ENCODE data around the gene SLC25A31.

The SLC25A31 gene

DNA sequence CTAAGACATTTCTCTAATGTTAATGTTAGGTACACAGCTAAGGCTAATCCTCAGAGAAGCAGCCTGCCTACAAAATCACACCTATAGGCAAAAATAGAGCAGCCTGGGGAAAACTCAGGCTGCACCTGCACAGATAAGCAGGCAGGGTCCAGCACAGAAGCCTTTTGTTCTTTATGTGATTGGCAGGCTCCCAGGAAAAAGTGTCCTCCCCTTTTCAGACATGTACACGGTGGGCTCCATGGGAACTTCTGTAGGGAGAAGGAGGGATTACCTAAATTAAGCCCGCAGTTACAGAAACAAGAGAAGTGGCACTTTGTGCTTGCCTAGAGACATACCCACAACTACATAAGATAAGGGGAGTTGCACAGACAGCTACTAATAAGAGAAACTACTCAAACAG is 47.9 kb downstream of the SLC25A31 start:
- DNase-seq, result no peak

DNA sequence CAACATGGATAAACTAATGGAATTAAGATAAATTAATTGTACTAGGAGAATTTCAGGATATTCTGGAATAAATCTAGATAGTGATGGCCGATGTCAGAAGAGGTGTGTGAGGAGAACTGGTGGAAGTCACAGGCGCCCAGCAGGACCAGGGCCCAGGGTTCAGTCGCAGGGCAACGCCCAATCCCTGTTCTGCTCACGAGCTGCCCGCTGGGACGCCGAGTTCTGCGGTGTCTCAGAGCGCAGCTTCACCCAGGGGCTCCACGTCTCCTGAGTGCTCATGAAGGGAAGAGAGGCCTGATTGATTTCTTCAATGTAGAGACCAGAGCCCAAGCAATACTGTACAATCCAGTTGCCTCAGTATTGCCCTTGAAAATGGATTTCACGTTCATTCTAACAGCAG is 50.4 kb downstream of the SLC25A31 start:
- DNase-seq, result no peak

DNA sequence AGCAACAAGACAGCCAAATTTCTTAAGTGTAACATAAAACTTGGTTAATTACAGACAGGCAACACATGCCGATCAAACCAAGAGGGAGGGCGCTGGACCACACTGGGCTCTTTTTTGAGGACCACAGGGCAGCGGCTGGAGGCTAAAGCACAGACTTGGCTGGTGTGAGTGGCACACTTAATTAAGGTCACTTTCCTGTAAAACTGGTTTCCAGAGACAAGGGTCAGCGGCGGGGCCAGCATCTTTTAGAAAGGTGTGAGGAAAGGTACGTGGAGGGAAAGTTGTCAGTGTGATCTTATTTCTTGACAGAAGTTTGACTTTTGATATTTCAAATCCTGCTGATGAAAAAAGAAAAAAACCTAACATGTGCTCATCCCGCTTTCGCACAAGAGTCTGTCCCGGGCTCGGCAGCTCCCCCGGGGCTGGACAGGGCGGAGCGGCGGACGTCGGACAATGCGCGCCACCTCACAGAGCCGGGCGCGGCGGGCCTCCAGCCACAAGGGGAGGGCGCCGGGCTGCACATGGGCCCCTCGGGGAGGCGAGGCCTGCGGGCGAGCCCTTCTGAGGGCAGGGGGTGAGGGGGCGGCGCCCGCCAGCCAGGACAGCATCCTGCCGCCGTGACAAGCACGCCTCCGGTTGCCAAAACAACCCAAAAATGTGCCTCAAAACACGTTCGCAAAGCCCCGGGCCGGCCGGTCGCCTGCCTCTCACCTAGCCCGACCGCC is 51.3 kb downstream of the SLC25A31 start:
- DNase-seq, result no peak

- DNase-seq, result peak; percentile 92
These were observed 51.8 kb downstream of the SLC25A31 start for GRCh38 chr4:127782025-127782274.

- DNase-seq, result peak; percentile 77
These were observed 52.2 kb downstream of the SLC25A31 start, which contains the start of gene HSPA4L for GRCh38 chr4:127782275-127783025. TSS of gene HSPA4L (plus strand) at chr4:127782322. CDS start at chr4:127782551, 229 bp downstream.

GRCh38 chr4:127783026-127783769 is 53.0 kb downstream of the SLC25A31 start:
- no peak for DNase-seq

GRCh38 chr4:127783955-127784770 is 54.0 kb downstream of the SLC25A31 start:
- DNase-seq, result no peak

GRCh38 chr4:127788517-127788916 is 58.3 kb downstream of the SLC25A31 start:
- DNase-seq, result peak; percentile 51

DNA sequence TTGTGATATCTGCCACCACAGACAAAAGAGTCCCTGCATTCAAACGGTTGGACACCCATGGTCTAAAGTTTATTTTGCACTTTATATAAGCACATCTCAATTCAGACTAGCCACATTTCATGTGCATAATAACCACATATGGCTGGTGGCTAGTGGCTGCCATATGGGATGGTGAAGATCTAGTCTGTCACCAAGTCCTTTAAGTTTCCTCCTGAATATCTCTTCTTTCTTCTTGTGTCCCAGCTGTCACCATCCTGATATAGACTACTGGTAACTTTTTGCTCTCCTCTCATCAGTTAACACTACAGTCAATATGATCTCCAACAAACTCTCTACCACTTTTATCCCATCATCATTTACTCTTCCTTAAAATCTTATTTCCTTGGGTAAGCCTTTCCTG is 61.2 kb downstream of the SLC25A31 start:
- DNase-seq, result no peak

DNA sequence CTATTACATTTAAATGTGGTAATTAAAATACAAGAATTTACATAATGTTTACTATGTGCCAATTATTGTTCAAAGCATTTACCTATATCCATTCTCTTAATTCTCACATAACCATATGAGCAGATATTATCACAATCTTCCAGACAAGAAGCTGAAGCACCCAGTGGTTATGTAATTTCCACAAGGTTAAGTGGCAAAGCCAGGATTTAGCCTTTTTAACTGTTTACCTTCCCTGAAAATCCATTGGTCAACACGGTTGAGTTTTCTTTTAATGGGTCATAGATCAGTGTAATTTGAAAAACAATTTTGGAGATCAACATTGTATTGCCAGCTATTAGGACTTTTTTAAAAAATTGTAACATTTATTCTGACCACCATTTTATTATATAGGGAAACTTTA is 63.3 kb downstream of the SLC25A31 start:
- no peak for DNase-seq

DNA sequence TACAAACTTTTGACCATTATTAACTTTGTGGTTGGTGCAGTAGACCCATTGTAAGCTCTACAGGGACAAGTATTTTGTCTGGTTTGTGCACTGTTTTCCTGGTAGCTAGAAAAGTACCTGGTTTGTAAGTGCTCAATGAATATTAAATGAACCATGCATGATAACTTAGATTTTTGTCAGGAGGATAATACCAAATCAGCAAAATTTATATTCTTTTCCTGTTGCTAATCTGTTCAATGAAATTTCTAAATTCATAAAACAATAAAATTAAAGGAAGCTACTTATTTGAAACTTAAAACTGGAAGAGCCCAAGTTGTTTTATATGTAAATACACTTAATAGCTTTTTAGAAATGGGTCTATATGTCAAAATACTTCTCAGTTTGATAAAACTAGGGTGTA is 69.5 kb downstream of the SLC25A31 start:
- DNase-seq, result no peak

GRCh38 chr4:127809173-127809800 is 79.1 kb downstream of the SLC25A31 start:
- DNase-seq, result peak; percentile 13

DNA sequence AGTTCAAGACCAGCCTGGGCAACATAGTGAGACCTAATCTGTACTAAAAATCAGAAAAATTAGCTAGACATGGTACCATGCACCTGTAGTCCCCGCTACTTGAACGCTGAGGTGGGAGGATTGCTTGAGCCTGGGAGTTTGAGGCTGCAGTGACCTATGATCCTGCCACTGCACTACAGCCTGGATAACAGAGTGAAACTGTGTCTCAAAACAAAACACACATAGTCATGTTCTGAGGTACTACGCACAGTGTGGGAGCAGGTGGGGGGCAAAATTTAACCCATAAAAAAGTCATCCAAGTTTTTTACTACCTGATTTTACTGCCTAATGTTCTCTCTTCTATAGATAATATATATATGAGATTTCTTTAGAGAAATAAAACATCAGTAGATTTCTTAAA is 80.4 kb downstream of the SLC25A31 start:
- DNase-seq, result no peak

DNA sequence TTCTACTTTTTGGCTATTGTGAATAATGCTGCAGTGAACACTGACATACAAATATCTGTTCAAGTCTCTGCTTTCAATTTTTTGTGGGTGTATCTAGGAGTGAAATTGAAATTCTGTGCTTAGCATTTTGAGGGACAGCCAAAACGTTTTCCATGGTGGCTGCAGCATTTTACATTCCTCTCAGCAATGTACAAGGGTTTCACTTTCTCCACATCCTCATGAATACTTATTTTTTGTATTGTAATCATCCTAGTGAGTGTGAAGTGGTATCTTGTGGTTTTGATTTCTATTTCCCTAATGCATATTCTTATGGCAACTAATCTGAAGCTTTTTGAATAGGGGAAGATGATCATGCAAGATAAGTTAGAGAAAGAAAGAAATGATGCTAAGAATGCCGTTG is 92.2 kb downstream of the SLC25A31 start:
- DNase-seq, result no peak
